ENCODE results near the gene TRAF4.

TRAF4 gene

GRCh38 chr17:28726226-28726626 lies 17.6 kb upstream of the TRAF4 start, which contains the start of gene TLCD1:
TSS of gene TLCD1 (minus strand) at chr17:28726233. CDS start at chr17:28726097, 136 bp downstream.
- H3K4me3 ChIP-seq (ENCODE audit: low read length): peak within 1 kb of the TSS; percentile 63
- peak within 1 kb of the TSS; percentile 96 for H3K4me2 ChIP-seq (ENCODE audit: low read length)
- H2BK5ac ChIP-seq (ENCODE audit: low read length): peak within 1 kb of the TSS; percentile 96
- peaks cover 8% of the 10 kb centered on the region for H3K79me1 ChIP-seq (ENCODE audit: low read length)
- H3K4ac ChIP-seq (ENCODE audit: low read depth, low read length): peak within 1 kb of the TSS; percentile 66
- H3K36me3 ChIP-seq (ENCODE audit: control insufficient read depth, insufficient read depth, low read length): peaks cover 13% of the 10 kb centered on the region
- DNase-seq: peak; percentile 80
- no peaks in the 10 kb centered on the region for H3K27me3 ChIP-seq (ENCODE audit: insufficient read depth, low read length, poor library complexity)
- H3K27ac ChIP-seq (ENCODE audit: low read depth, low read length): peak within 1 kb of the TSS; percentile 96
- H3K79me2 ChIP-seq (ENCODE audit: control insufficient read depth, insufficient read depth, low read length): peaks cover 17% of the 10 kb centered on the region
- no peak within 1 kb of the TSS for H2BK15ac ChIP-seq (replicated peaks; ENCODE audit: low read depth)
- no peak within 1 kb of the TSS for H2BK120ac ChIP-seq (ENCODE audit: low read depth, low read length)
- H4K8ac ChIP-seq (ENCODE audit: low read depth, low read length): no peak within 1 kb of the TSS
- H3K9ac ChIP-seq (ENCODE audit: low read length): peak within 1 kb of the TSS; percentile 99
- no CpG with 5 or more reads among the region's 49 CpGs for WGBS (ENCODE audit: extremely low coverage, insufficient coverage, low lambda C conversion rate)
- no peak within 1 kb of the TSS for H4K5ac ChIP-seq (ENCODE audit: low read length)
- H2AK5ac ChIP-seq (ENCODE audit: low read length): peak within 1 kb of the TSS; percentile 73
- peak within 1 kb of the TSS; percentile 100 for H3K56ac ChIP-seq (ENCODE audit: low read length)
- peak within 1 kb of the TSS; percentile 34 for H3K18ac ChIP-seq (ENCODE audit: low read length)
- no peaks in the 10 kb centered on the region for H3K4me1 ChIP-seq (ENCODE audit: control insufficient read depth, low read depth, low read length)
- H3K23ac ChIP-seq (ENCODE audit: low read length): peak within 1 kb of the TSS; percentile 54

GRCh38 chr17:28726627-28727491 lies 17.0 kb upstream of the TRAF4 start:
- Histone ChIP-seq H3K36me3 (ENCODE audit: control insufficient read depth, insufficient read depth, low read length) (peaks cover 13% of the 10 kb centered on the region), H2BK5ac (ENCODE audit: low read length) (peak overlapping the region; percentile 70), H3K27ac (ENCODE audit: low read depth, low read length) (peak overlapping the region; percentile 96), H2BK15ac (replicated peaks; ENCODE audit: low read depth) (no peak overlapping the region), H3K4me3 (ENCODE audit: low read length) (peak overlapping the region; percentile 63), H2BK120ac (ENCODE audit: low read depth, low read length) (no peak overlapping the region), H3K4me2 (ENCODE audit: low read length) (peak overlapping the region; percentile 96), H4K8ac (ENCODE audit: low read depth, low read length) (no peak overlapping the region), H3K79me1 (ENCODE audit: low read length) (peaks cover 6% of the 10 kb centered on the region), H3K4ac (ENCODE audit: low read depth, low read length) (peak overlapping the region; percentile 60), H3K79me2 (ENCODE audit: control insufficient read depth, insufficient read depth, low read length) (peaks cover 11% of the 10 kb centered on the region), H3K56ac (ENCODE audit: low read length) (peak overlapping the region; percentile 96), H3K18ac (ENCODE audit: low read length) (peak overlapping the region; percentile 85), H3K23ac (ENCODE audit: low read length) (peak overlapping the region; percentile 51), H4K5ac (ENCODE audit: low read length) (no peak overlapping the region), H2AK5ac (ENCODE audit: low read length) (no peak overlapping the region), H3K4me1 (ENCODE audit: control insufficient read depth, low read depth, low read length) (no peaks in the 10 kb centered on the region), H3K9ac (ENCODE audit: low read length) (peak overlapping the region; percentile 94), H3K27me3 (ENCODE audit: insufficient read depth, low read length, poor library complexity) (no peaks in the 10 kb centered on the region)
- WGBS (ENCODE audit: extremely low coverage, insufficient coverage, low lambda C conversion rate): no CpG with 5 or more reads among the region's 57 CpGs
- peak; percentile 99 for DNase-seq

- H3K4ac ChIP-seq (ENCODE audit: low read depth, low read length): peak within 1 kb of the TSS; percentile 77
- H3K23ac ChIP-seq (ENCODE audit: low read length): peak within 1 kb of the TSS; percentile 51
- no peaks in the 10 kb centered on the region for H3K27me3 ChIP-seq (ENCODE audit: insufficient read depth, low read length, poor library complexity)
- peak within 1 kb of the TSS; percentile 79 for H3K9ac ChIP-seq (ENCODE audit: low read length)
- H3K4me3 ChIP-seq (ENCODE audit: low read length): peak within 1 kb of the TSS; percentile 59
- peak within 1 kb of the TSS; percentile 74 for H2BK120ac ChIP-seq (ENCODE audit: low read depth, low read length)
- peak within 1 kb of the TSS; percentile 84 for H2BK5ac ChIP-seq (ENCODE audit: low read length)
- peak within 1 kb of the TSS; percentile 88 for H3K18ac ChIP-seq (ENCODE audit: low read length)
- peaks cover 4% of the 10 kb centered on the region for H3K36me3 ChIP-seq (ENCODE audit: control insufficient read depth, insufficient read depth, low read length)
- no peaks in the 10 kb centered on the region for H3K79me2 ChIP-seq (ENCODE audit: control insufficient read depth, insufficient read depth, low read length)
- no peaks in the 10 kb centered on the region for H3K4me1 ChIP-seq (ENCODE audit: control insufficient read depth, low read depth, low read length)
- no peak within 1 kb of the TSS for H4K5ac ChIP-seq (ENCODE audit: low read length)
- no CpG with 5 or more reads among the region's 64 CpGs for WGBS (ENCODE audit: extremely low coverage, insufficient coverage, low lambda C conversion rate)
- no peak within 1 kb of the TSS for H2BK15ac ChIP-seq (replicated peaks; ENCODE audit: low read depth)
- no peaks in the 10 kb centered on the region for H3K79me1 ChIP-seq (ENCODE audit: low read length)
- peak within 1 kb of the TSS; percentile 88 for H3K56ac ChIP-seq (ENCODE audit: low read length)
- H4K8ac ChIP-seq (ENCODE audit: low read depth, low read length): no peak within 1 kb of the TSS
- H3K27ac ChIP-seq (ENCODE audit: low read depth, low read length): peak within 1 kb of the TSS; percentile 90
- no peak within 1 kb of the TSS for H2AK5ac ChIP-seq (ENCODE audit: low read length)
- DNase-seq: peak; percentile 92
- peak within 1 kb of the TSS; percentile 26 for H3K4me2 ChIP-seq (ENCODE audit: low read length)
Observed at GRCh38 chr17:28728364-28729200, 15.2 kb upstream of the TRAF4 start, which contains the start of gene NEK8. TSS of gene NEK8 (plus strand) at chr17:28728788. CDS start at chr17:28728814, 26 bp downstream.

- H3K27ac ChIP-seq (ENCODE audit: low read depth, low read length): no peak overlapping the region
- H3K9ac ChIP-seq (ENCODE audit: low read length): no peak overlapping the region
- H3K23ac ChIP-seq (ENCODE audit: low read length): no peak overlapping the region
- H2AK5ac ChIP-seq (ENCODE audit: low read length): no peak overlapping the region
- H4K5ac ChIP-seq (ENCODE audit: low read length): no peak overlapping the region
- no peak overlapping the region for H3K4ac ChIP-seq (ENCODE audit: low read depth, low read length)
- H3K4me2 ChIP-seq (ENCODE audit: low read length): no peak overlapping the region
- H2BK15ac ChIP-seq (replicated peaks; ENCODE audit: low read depth): no peak overlapping the region
- no peaks in the 10 kb centered on the region for H3K79me1 ChIP-seq (ENCODE audit: low read length)
- no peaks in the 10 kb centered on the region for H3K36me3 ChIP-seq (ENCODE audit: control insufficient read depth, insufficient read depth, low read length)
- no peaks in the 10 kb centered on the region for H3K27me3 ChIP-seq (ENCODE audit: insufficient read depth, low read length, poor library complexity)
- no peaks in the 10 kb centered on the region for H3K79me2 ChIP-seq (ENCODE audit: control insufficient read depth, insufficient read depth, low read length)
- peak overlapping the region; percentile 22 for H3K56ac ChIP-seq (ENCODE audit: low read length)
- no peak for DNase-seq
- H3K18ac ChIP-seq (ENCODE audit: low read length): no peak overlapping the region
- no peak overlapping the region for H2BK5ac ChIP-seq (ENCODE audit: low read length)
- H2BK120ac ChIP-seq (ENCODE audit: low read depth, low read length): no peak overlapping the region
- H3K4me3 ChIP-seq (ENCODE audit: low read length): no peak overlapping the region
- 100% methylated on average over 3 of the region's 11 CpGs for WGBS (ENCODE audit: extremely low coverage, insufficient coverage, low lambda C conversion rate)
- no peak overlapping the region for H4K8ac ChIP-seq (ENCODE audit: low read depth, low read length)
- no peaks in the 10 kb centered on the region for H3K4me1 ChIP-seq (ENCODE audit: control insufficient read depth, low read depth, low read length)
Observed at GRCh38 chr17:28729950-28730330, 13.9 kb upstream of the TRAF4 start.

- Histone ChIP-seq H3K9ac (ENCODE audit: low read length) (no peak overlapping the region), H3K4ac (ENCODE audit: low read depth, low read length) (no peak overlapping the region), H2BK15ac (replicated peaks; ENCODE audit: low read depth) (no peak overlapping the region), H3K79me2 (ENCODE audit: control insufficient read depth, insufficient read depth, low read length) (no peaks in the 10 kb centered on the region), H2BK120ac (ENCODE audit: low read depth, low read length) (no peak overlapping the region), H3K4me2 (ENCODE audit: low read length) (no peak overlapping the region), H2AK5ac (ENCODE audit: low read length) (no peak overlapping the region), H3K27me3 (ENCODE audit: insufficient read depth, low read length, poor library complexity) (no peaks in the 10 kb centered on the region), H3K27ac (ENCODE audit: low read depth, low read length) (no peak overlapping the region), H3K79me1 (ENCODE audit: low read length) (no peaks in the 10 kb centered on the region), H4K5ac (ENCODE audit: low read length) (no peak overlapping the region), H2BK5ac (ENCODE audit: low read length) (no peak overlapping the region), H3K36me3 (ENCODE audit: control insufficient read depth, insufficient read depth, low read length) (no peaks in the 10 kb centered on the region), H3K23ac (ENCODE audit: low read length) (no peak overlapping the region), H3K4me1 (ENCODE audit: control insufficient read depth, low read depth, low read length) (no peaks in the 10 kb centered on the region), H3K56ac (ENCODE audit: low read length) (no peak overlapping the region), H3K4me3 (ENCODE audit: low read length) (no peak overlapping the region), H4K8ac (ENCODE audit: low read depth, low read length) (no peak overlapping the region), H3K18ac (ENCODE audit: low read length) (no peak overlapping the region)
- no CpG with 5 or more reads among the region's 1 CpG for WGBS (ENCODE audit: extremely low coverage, insufficient coverage, low lambda C conversion rate)
- no peak for DNase-seq
Observed at GRCh38 chr17:28733346-28733745, 10.5 kb upstream of the TRAF4 start.
